ENCODE results near the gene CDH24. TPM values are rescaled to one million over a fixed set of nuclear protein-coding genes. Genes with fewer than 3 reads are reported as not detected.
A peak's percentile ranks its signal among the peaks of the same experiment; 100 is the strongest.

The CDH24 gene
- polyA plus RNA-seq, 2 of the 4 experiments (the other 2 are of a cell fraction): 4.8 to 5.1 TPM

- TF ChIP-seq HOXB5 (CRISPR knock-in tag; IDR thresholded peaks at IDR 0.05) (no peak), ZC3H11A (IDR thresholded peaks at IDR 0.05) (no peak), EHF (CRISPR knock-in tag; IDR thresholded peaks at IDR 0.05) (no peak), FOSB (CRISPR knock-in tag; IDR thresholded peaks at IDR 0.05) (no peak; the same call in 1 of the 2 replicates), EHMT2 (IDR thresholded peaks at IDR 0.05; ENCODE audit: low read depth) (no peak), SREBF2 (IDR thresholded peaks at IDR 0.05) (no peak), CBX2 (IDR thresholded peaks at IDR 0.05; ENCODE audit: borderline replicate concordance, low read depth) (no peak), CHD2 (IDR thresholded peaks at IDR 0.05; ENCODE audit: low read length, partially characterized antibody) (no peak)
- TF ChIP-seq, protein P1, sequence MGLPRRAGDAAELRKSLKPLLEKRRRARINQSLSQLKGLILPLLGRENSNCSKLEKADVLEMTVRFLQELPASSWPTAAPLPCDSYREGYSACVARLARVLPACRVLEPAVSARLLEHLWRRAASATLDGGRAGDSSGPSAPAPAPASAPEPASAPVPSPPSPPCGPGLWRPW (IDR thresholded peaks at IDR 0.05): no peak
- TF ChIP-seq, protein P2, sequence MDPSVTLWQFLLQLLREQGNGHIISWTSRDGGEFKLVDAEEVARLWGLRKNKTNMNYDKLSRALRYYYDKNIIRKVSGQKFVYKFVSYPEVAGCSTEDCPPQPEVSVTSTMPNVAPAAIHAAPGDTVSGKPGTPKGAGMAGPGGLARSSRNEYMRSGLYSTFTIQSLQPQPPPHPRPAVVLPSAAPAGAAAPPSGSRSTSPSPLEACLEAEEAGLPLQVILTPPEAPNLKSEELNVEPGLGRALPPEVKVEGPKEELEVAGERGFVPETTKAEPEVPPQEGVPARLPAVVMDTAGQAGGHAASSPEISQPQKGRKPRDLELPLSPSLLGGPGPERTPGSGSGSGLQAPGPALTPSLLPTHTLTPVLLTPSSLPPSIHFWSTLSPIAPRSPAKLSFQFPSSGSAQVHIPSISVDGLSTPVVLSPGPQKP (IDR thresholded peaks at IDR 0.05; ENCODE audit: low read depth, low read length): no peak
Observed at GRCh38 chr14:23071244-23071920, 14.1 kb upstream of the CDH24 start (continued).

- DNase-seq (ENCODE audit: low read depth in 1 of 2, low spot score in 1 of 2) (no peak), ATAC-seq (no peak), FAIRE-seq (no peak)
- no peak for TF ChIP-seq GATA3 (IDR thresholded peaks at IDR 0.05; ENCODE audit: borderline replicate concordance)
- no peak for TF ChIP-seq RFX5 (IDR thresholded peaks at IDR 0.05)
- TF ChIP-seq EHF (CRISPR knock-in tag; IDR thresholded peaks at IDR 0.05): no peak
- TF ChIP-seq, protein P1 (IDR thresholded peaks at IDR 0.05): no peak
- TF ChIP-seq, protein P3, sequence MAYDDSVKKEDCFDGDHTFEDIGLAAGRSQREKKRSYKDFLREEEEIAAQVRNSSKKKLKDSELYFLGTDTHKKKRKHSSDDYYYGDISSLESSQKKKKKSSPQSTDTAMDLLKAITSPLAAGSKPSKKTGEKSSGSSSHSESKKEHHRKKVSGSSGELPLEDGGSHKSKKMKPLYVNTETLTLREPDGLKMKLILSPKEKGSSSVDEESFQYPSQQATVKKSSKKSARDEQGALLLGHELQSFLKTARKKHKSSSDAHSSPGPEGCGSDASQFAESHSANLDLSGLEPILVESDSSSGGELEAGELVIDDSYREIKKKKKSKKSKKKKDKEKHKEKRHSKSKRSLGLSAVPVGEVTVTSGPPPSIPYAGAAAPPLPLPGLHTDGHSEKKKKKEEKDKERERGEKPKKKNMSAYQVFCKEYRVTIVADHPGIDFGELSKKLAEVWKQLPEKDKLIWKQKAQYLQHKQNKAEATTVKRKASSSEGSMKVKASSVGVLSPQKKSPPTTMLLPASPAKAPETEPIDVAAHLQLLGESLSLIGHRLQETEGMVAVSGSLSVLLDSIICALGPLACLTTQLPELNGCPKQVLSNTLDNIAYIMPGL (CRISPR knock-in tag; IDR thresholded peaks at IDR 0.05; ENCODE audit: borderline replicate concordance): no peak
- TF ChIP-seq PHF8 (IDR thresholded peaks at IDR 0.05; ENCODE audit: borderline replicate concordance, low read depth): no peak
- no peak for TF ChIP-seq EHMT2 (IDR thresholded peaks at IDR 0.05; ENCODE audit: low read depth)
- no peak for TF ChIP-seq CTCF (IDR thresholded peaks at IDR 0.05)
- TF ChIP-seq KDM5A (IDR thresholded peaks at IDR 0.05): no peak
- no peak for TF ChIP-seq NR3C1 (IDR thresholded peaks at IDR 0.05)
- peak overlapping the region; percentile 84 to 92 for H3K27ac ChIP-seq
- peaks cover 32% of the 10 kb centered on the region for H3K4me1 ChIP-seq
- 9% methylated on average over 10 of the region's 10 CpGs for WGBS (ENCODE audit: missing lambda C conversion rate)
- ChIA-PET POLR2A (interaction anchor here (0.6 to 3.7 kb wide), 5 partner anchors 8 to 232 kb away, joined by 3 to 36 read pairs (median 7); partner anchors contain the start of genes ACIN1, C14orf119 and PPP1R3E), CTCF (interaction anchor here (0.6 to 4.3 kb wide), 19 partner anchors 8 to 143 kb away, joined by 3 to 24 read pairs (median 6); partner anchors contain the start of genes ACIN1 and C14orf119)
- H3K9me3 ChIP-seq: no peaks in the 10 kb centered on the region
- H3K4me3 ChIP-seq: peak overlapping the region; percentile 69
- peak overlapping the region; percentile 97 for H3K4me2 ChIP-seq
Observed at GRCh38 chr14:23070262-23071129, 13.2 kb upstream of the CDH24 start.

All from A549 (cell line).